HepG2 (cell line): ENCODE measurements around the gene CAMTA1. TPM values are rescaled to one million over a fixed set of nuclear protein-coding genes. Genes with fewer than 3 reads are reported as not detected.

Source experiments
- ATAC-seq: fragments of 200-7000 bp; cut with Tn5 transposase; 3 replicates; pipeline ENCODE4 v1.9.1; 2020; ENCODE audit warnings: mild to moderate bottlenecking, moderate library complexity
- BruUV-seq: library from RNA; stranded (reverse); fragments of 400-500 nt; replicated peaks from 2 replicates; lab custom pipeline; 2021; lab: Mats Ljungman, UMichigan
- CTCF ChIA-PET: fragments of 300-600 bp; formaldehyde crosslinking; extraction: SDS; loops from one replicate; lab custom pipeline; 2021; ENCODE audit warnings: low total read pairs, inconsistent platforms, low intra/inter-chr PET ratio; lab: Yijun Ruan, JAX
- POLR2A ChIA-PET: fragments of 350-600 bp; sonication (Branson Sonifier 250); formaldehyde crosslinking; loops from one replicate; lab custom pipeline; 2020; ENCODE audit warnings: antibody characterized with exemption, inconsistent platforms; lab: Yijun Ruan, JAX
- DNase-seq: peaks from one replicate; pipeline ENCODE4 v3.0.0-alpha.2; 2015; ENCODE audit warnings: low spot score
- FAIRE-seq: peaks from 3 replicates; lab custom pipeline; 2011; peaks lifted over from hg19 to GRCh38; lab: Jason Lieb, UNC
- H2AFZ ChIP-seq: one replicate; pipeline ENCODE4 v1.6.1; 2011; ENCODE audit warnings: low read length, inconsistent platforms
- H3K27ac ChIP-seq: fragments of 300-600 bp; 3 replicates; pipeline ENCODE4 v1.8.0; 2011; ENCODE audit warnings: mixed run types, mild to moderate bottlenecking, mixed read lengths, low read length, inconsistent platforms; ENCODE audit not compliant: insufficient read depth; ENCODE audit errors: extremely low read length
- H3K27me3 ChIP-seq, 2 experiments: fragments of 200-600 bp in 1 of 2; 2 replicates in 1 of 2; 3 replicates in 1 of 2; pipeline versions ENCODE4 v1.6.0 to v1.8.0; 2011; ENCODE audit warnings: low read length in 2 of 2, mild to moderate bottlenecking in 2 of 2, moderate library complexity in 2 of 2, inconsistent platforms in 1 of 2; ENCODE audit not compliant: insufficient read depth in 2 of 2, control insufficient read depth in 1 of 2
- H3K36me3 ChIP-seq, 2 experiments: fragments of 200-600 bp in 1 of 2; replicated peaks in 1 of 2; 2 replicates in 1 of 2; 3 replicates in 1 of 2; pipeline versions ENCODE4 v1.5.1 to v1.8.0; 2011; ENCODE audit warnings: low read length in 2 of 2, inconsistent platforms in 1 of 2; ENCODE audit not compliant: insufficient read depth in 2 of 2, control insufficient read depth in 1 of 2
- H3K4me1 ChIP-seq: 2 replicates; pipeline ENCODE4 v1.5.1; 2012; ENCODE audit warnings: low read length, inconsistent platforms; ENCODE audit not compliant: insufficient read depth
- H3K4me2 ChIP-seq: 2 replicates; pipeline ENCODE4 v1.6.0; 2011; ENCODE audit warnings: low read depth, low read length, inconsistent platforms
- H3K4me3 ChIP-seq, 3 experiments: fragments of 200-600 bp in 1 of 3; sonication (generic), shearing (Covaris generic) in 1 of 3; replicated peaks in 1 of 3; 2 replicates each; pipeline ENCODE4 v1.5.1; 2011 to 2016; ENCODE audit warnings: low read length in 3 of 3, inconsistent platforms in 2 of 3, low read depth in 2 of 3, mild to moderate bottlenecking in 2 of 3, control low read depth in 1 of 3, mixed read lengths in 1 of 3; ENCODE audit not compliant: insufficient read depth in 1 of 3
- H3K79me2 ChIP-seq: one replicate; pipeline ENCODE4 v1.6.1; 2011; ENCODE audit warnings: low read length, inconsistent platforms; ENCODE audit not compliant: insufficient read depth
- H3K9ac ChIP-seq: 2 replicates; pipeline ENCODE4 v1.6.0; 2011; ENCODE audit warnings: mild to moderate bottlenecking, low read depth, low read length, inconsistent platforms; ENCODE audit not compliant: insufficient read depth
- H3K9me3 ChIP-seq: 2 replicates; pipeline ENCODE4 v1.5.1; 2012; ENCODE audit warnings: mild to moderate bottlenecking, low read length
- H4K20me1 ChIP-seq: 2 replicates; pipeline ENCODE4 v1.6.0; 2011; ENCODE audit warnings: inconsistent platforms, mild to moderate bottlenecking, low read length, moderate library complexity; ENCODE audit not compliant: insufficient read depth
- MTA3 ChIP-seq: sonication (generic); formaldehyde crosslinking; IDR thresholded peaks from 2 replicates; pipeline ENCODE4 v1.4.0; 2020; ENCODE audit warnings: missing genetic modification reagents
- ZNF430 ChIP-seq: sonication (generic); formaldehyde crosslinking; IDR thresholded peaks from 2 replicates; pipeline ENCODE4 v1.9.0; 2021; ENCODE audit warnings: mild to moderate bottlenecking, missing genetic modification reagents
- WGBS: methylation state at CpG from one replicate; pipeline ENCODE4 v1.1.6; 2017; ENCODE audit warnings: low lambda C conversion rate; 5-methylcytosine and 5-hydroxymethylcytosine counted together
- in situ Hi-C: cut with HindIII; loops from 2 replicates; pipeline ENCODE4 v1.10.0; 2017; ENCODE audit warnings: low pct_unique_long_range_greater_than_20kb; ENCODE audit not compliant: extremely low pct_ligation_motif_present
- intact Hi-C: fragments of 100-400 bp; cut with micrococcal nuclease; formaldehyde crosslinking; loops from one replicate; pipeline ENCODE4 v1.10.0; 2022; ENCODE audit not compliant: unreplicated experiment
- polyA plus RNA-seq, 8 experiments: library from polyadenylated mRNA; depleted of rRNA in 3 of 8; stranded (reverse) in 7 of 8; unstranded in 1 of 8; fragments of >200 nt; fragmentation: Illumina TruSeq in 4 of 8; extraction: Trizol in 4 of 8; gene quantifications; 2 replicates each; pipeline versions ENCODE4 v1.2.1 to v1.2.3, GENCODE V29; 2011 to 2016; ENCODE audit warnings: low read depth in 4 of 8, missing spikeins in 1 of 8, mixed read lengths in 1 of 8; ENCODE audit not compliant: insufficient read depth in 1 of 8
- total RNA-seq, 5 experiments: library from RNA; depleted of rRNA; stranded (reverse); fragments of >200 nt; fragmentation: Illumina TruSeq; extraction: Trizol; gene quantifications; 2 replicates each; pipeline ENCODE4 v1.2.3, GENCODE V29; 2016; ENCODE audit warnings: low read depth in 1 of 5
- TF ChIP-seq, protein P1 (sequence below): IDR thresholded peaks from 2 replicates; pipeline ENCODE4 v1.6.1; 2018; ENCODE audit warnings: missing genetic modification reagents
- TF ChIP-seq, protein P2 (sequence below): sonication (generic); formaldehyde crosslinking; IDR thresholded peaks from 2 replicates; pipeline ENCODE4 v1.4.0; 2020; ENCODE audit warnings: missing genetic modification reagents
- TF ChIP-seq, protein P3 (sequence below): sonication (generic); formaldehyde crosslinking; IDR thresholded peaks from 2 replicates; pipeline ENCODE4 v1.9.0; 2021; ENCODE audit warnings: missing genetic modification reagents, borderline replicate concordance
- TF ChIP-seq, protein P4 (sequence below): sonication (generic); formaldehyde crosslinking; IDR thresholded peaks from 2 replicates; pipeline ENCODE4 v1.8.0; 2022; ENCODE audit warnings: mild to moderate bottlenecking, missing genetic modification reagents, moderate library complexity
- TF ChIP-seq, protein P5 (sequence below): IDR thresholded peaks from 2 replicates; pipeline ENCODE4 v1.6.1; 2016; ENCODE audit warnings: low read depth, missing genetic modification reagents, missing compliant biosample characterization

Gene CAMTA1
- total and polyA plus RNA-seq, 2 of the 13 experiments (the other 11 are each of a cell fraction or from before 2014, with no cell fraction given), result 25.0 to 36.4 TPM

DNA sequence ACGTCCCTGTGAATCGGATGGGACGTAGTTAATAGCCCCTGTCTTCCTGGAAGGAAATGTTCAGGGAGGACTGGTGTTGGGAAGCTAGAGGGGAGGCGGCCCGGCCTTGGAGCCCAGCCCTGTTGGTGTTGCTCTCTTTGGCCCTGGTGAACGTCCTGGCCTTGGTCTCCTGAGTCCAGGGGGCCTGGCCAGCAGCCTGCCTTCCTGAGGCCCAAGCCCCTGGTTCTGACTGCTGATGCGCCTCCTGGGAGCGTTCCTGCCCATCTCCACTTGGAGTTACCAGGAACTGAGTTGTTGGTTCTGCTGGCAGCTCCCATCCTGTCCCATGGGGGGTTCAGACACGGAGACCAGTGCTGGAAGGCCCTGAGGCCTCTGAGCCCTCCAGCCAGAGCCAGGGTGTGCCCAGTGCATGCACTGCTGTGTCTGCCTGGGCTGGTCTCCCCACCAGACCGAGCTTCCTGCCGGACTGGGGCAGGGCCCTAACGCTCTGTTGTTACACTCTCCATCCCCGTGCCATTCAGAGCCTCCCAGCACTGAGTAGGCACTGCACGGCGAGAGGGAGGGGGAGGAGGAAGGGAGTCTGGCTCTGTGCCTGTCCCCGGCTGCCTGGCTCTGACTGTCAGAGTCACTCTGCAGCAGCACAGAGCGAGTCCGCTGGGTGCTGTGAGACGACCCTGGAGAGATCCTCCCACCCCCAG lies 603.4 kb downstream of the CAMTA1 start (continued):
- TF ChIP-seq, protein P1, sequence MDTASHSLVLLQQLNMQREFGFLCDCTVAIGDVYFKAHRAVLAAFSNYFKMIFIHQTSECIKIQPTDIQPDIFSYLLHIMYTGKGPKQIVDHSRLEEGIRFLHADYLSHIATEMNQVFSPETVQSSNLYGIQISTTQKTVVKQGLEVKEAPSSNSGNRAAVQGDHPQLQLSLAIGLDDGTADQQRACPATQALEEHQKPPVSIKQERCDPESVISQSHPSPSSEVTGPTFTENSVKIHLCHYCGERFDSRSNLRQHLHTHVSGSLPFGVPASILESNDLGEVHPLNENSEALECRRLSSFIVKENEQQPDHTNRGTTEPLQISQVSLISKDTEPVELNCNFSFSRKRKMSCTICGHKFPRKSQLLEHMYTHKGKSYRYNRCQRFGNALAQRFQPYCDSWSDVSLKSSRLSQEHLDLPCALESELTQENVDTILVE (CRISPR knock-in tag), result no peak
- TF ChIP-seq, protein P2, sequence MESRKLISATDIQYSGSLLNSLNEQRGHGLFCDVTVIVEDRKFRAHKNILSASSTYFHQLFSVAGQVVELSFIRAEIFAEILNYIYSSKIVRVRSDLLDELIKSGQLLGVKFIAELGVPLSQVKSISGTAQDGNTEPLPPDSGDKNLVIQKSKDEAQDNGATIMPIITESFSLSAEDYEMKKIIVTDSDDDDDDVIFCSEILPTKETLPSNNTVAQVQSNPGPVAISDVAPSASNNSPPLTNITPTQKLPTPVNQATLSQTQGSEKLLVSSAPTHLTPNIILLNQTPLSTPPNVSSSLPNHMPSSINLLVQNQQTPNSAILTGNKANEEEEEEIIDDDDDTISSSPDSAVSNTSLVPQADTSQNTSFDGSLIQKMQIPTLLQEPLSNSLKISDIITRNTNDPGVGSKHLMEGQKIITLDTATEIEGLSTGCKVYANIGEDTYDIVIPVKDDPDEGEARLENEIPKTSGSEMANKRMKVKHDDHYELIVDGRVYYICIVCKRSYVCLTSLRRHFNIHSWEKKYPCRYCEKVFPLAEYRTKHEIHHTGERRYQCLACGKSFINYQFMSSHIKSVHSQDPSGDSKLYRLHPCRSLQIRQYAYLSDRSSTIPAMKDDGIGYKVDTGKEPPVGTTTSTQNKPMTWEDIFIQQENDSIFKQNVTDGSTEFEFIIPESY (CRISPR knock-in tag), result no peak
- TF ChIP-seq, protein P3, sequence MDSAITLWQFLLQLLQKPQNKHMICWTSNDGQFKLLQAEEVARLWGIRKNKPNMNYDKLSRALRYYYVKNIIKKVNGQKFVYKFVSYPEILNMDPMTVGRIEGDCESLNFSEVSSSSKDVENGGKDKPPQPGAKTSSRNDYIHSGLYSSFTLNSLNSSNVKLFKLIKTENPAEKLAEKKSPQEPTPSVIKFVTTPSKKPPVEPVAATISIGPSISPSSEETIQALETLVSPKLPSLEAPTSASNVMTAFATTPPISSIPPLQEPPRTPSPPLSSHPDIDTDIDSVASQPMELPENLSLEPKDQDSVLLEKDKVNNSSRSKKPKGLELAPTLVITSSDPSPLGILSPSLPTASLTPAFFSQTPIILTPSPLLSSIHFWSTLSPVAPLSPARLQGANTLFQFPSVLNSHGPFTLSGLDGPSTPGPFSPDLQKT (CRISPR knock-in tag), result no peak

DNA sequence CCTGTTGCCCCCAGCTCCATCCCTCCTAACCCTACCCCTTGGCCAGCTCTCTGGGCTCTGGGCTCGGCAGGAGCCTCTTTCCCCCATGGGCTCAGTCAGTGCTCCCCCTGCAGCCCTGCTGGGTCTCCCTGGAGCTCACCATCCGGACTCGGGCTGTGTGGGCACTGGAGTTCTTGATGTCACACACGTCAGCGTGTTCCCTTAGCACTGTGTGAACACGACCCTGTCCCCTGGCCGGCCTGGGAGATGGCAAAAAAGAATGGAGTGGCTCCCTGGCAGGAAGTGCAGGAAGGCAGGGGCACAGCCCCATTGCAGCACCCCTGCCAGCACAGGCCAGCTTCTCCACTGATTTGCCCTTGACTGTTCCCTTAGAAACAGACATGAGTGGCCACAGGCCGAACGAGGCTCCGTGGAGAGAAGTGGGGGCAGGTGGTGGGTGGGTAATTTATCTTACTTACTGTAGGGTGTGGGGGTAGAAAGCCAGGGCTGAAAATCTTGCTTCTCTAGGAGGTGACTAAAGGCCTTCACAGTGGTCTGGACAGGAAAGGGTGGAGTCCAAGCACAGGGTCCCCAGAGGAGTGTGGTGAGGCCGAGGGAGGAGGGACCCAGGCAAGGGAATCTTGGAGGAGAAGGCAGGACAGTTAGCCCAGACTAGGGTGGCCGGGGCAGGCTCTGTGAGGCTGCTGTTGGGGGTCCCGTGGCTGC lies 604.1 kb downstream of the CAMTA1 start:
- Histone ChIP-seq H3K9me3 (no peaks in the 10 kb centered on the region), H4K20me1 (no peaks in the 10 kb centered on the region; the same call in 1 of the 2 replicates), H3K9ac (no peak overlapping the region), H2AFZ (no peak overlapping the region), H3K36me3 (no peaks in the 10 kb centered on the region), H3K4me3 (no peak overlapping the region), H3K79me2 (no peaks in the 10 kb centered on the region), H3K4me2 (no peak overlapping the region), H3K27ac (no peak overlapping the region), H3K4me1 (no peaks in the 10 kb centered on the region), H3K27me3 (peaks cover 0 to 22% of the 10 kb centered on the region in 2 experiments; a peak in 4 of 5 replicates)
- ATAC-seq (no peak), FAIRE-seq (no peak), DNase-seq (no peak)
- 6% methylated on average over 5 of the region's 13 CpGs for WGBS
- intact Hi-C loops, result no loop called here
- CTCF ChIA-PET, result no interaction called here
- no TSS peak for BruUV-seq
- POLR2A ChIA-PET, result no interaction called here
- in situ Hi-C loops, result no loop called here
- TF ChIP-seq, protein P4, sequence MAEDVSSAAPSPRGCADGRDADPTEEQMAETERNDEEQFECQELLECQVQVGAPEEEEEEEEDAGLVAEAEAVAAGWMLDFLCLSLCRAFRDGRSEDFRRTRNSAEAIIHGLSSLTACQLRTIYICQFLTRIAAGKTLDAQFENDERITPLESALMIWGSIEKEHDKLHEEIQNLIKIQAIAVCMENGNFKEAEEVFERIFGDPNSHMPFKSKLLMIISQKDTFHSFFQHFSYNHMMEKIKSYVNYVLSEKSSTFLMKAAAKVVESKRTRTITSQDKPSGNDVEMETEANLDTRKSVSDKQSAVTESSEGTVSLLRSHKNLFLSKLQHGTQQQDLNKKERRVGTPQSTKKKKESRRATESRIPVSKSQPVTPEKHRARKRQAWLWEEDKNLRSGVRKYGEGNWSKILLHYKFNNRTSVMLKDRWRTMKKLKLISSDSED (CRISPR knock-in tag), result no peak
- no peak for TF ChIP-seq ZNF430 (CRISPR knock-in tag)
- no peak for TF ChIP-seq MTA3 (CRISPR knock-in tag)
- TF ChIP-seq, protein P5, sequence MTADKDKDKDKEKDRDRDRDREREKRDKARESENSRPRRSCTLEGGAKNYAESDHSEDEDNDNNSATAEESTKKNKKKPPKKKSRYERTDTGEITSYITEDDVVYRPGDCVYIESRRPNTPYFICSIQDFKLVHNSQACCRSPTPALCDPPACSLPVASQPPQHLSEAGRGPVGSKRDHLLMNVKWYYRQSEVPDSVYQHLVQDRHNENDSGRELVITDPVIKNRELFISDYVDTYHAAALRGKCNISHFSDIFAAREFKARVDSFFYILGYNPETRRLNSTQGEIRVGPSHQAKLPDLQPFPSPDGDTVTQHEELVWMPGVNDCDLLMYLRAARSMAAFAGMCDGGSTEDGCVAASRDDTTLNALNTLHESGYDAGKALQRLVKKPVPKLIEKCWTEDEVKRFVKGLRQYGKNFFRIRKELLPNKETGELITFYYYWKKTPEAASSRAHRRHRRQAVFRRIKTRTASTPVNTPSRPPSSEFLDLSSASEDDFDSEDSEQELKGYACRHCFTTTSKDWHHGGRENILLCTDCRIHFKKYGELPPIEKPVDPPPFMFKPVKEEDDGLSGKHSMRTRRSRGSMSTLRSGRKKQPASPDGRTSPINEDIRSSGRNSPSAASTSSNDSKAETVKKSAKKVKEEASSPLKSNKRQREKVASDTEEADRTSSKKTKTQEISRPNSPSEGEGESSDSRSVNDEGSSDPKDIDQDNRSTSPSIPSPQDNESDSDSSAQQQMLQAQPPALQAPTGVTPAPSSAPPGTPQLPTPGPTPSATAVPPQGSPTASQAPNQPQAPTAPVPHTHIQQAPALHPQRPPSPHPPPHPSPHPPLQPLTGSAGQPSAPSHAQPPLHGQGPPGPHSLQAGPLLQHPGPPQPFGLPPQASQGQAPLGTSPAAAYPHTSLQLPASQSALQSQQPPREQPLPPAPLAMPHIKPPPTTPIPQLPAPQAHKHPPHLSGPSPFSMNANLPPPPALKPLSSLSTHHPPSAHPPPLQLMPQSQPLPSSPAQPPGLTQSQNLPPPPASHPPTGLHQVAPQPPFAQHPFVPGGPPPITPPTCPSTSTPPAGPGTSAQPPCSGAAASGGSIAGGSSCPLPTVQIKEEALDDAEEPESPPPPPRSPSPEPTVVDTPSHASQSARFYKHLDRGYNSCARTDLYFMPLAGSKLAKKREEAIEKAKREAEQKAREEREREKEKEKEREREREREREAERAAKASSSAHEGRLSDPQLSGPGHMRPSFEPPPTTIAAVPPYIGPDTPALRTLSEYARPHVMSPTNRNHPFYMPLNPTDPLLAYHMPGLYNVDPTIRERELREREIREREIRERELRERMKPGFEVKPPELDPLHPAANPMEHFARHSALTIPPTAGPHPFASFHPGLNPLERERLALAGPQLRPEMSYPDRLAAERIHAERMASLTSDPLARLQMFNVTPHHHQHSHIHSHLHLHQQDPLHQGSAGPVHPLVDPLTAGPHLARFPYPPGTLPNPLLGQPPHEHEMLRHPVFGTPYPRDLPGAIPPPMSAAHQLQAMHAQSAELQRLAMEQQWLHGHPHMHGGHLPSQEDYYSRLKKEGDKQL (CRISPR knock-in tag), result no peak
